Choroid plexus epithelial cell (primary cell): Measurements from ENCODE around the gene WNT16.
"Not testable (repeated sequence)": the region's sequence is repeated elsewhere in the genome, so short reads cannot be mapped to it uniquely, and the experiment has no call there.

Experiments used
- DNase-seq: peaks from one replicate; pipeline ENCODE4 v3.0.0-alpha.2; 2010; ENCODE audit warnings: low read depth
- H3K4me3 ChIP-seq: 2 replicates; pipeline ENCODE4 v1.5.1; 2011; ENCODE audit warnings: low read depth, mild to moderate bottlenecking, control low read depth, low read length, moderate library complexity
- TF ChIP-seq, protein P1 (sequence below): conservative IDR thresholded peaks from 2 replicates; pipeline ENCODE4 v1.5.1; 2011; ENCODE audit warnings: low read depth, mild to moderate bottlenecking, control low read depth, inconsistent platforms, low read length, moderate library complexity

Gene WNT16

DNA sequence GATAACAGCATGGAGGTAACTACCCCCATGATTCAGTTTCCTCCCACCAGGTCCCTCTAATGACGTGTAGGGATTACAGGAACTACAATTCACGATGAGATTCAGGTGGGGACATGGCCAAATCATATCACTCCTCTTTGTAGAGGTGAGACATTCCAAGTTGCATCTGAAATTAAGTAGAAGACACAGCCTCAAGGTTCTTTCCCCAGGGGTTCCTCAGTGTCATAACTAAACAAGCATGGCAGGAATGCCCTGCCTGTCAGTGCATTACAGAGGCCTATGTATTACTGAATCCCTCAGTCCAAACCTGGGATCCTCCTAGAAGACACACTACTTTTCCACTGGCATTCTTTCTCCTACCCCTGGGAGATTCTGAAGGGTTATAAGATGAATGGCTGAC, 42.6 kb upstream of the WNT16 start:
- no peak overlapping the region for H3K4me3 ChIP-seq
- TF ChIP-seq, protein P1, sequence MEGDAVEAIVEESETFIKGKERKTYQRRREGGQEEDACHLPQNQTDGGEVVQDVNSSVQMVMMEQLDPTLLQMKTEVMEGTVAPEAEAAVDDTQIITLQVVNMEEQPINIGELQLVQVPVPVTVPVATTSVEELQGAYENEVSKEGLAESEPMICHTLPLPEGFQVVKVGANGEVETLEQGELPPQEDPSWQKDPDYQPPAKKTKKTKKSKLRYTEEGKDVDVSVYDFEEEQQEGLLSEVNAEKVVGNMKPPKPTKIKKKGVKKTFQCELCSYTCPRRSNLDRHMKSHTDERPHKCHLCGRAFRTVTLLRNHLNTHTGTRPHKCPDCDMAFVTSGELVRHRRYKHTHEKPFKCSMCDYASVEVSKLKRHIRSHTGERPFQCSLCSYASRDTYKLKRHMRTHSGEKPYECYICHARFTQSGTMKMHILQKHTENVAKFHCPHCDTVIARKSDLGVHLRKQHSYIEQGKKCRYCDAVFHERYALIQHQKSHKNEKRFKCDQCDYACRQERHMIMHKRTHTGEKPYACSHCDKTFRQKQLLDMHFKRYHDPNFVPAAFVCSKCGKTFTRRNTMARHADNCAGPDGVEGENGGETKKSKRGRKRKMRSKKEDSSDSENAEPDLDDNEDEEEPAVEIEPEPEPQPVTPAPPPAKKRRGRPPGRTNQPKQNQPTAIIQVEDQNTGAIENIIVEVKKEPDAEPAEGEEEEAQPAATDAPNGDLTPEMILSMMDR = no peak
- no peak for DNase-seq

DNA sequence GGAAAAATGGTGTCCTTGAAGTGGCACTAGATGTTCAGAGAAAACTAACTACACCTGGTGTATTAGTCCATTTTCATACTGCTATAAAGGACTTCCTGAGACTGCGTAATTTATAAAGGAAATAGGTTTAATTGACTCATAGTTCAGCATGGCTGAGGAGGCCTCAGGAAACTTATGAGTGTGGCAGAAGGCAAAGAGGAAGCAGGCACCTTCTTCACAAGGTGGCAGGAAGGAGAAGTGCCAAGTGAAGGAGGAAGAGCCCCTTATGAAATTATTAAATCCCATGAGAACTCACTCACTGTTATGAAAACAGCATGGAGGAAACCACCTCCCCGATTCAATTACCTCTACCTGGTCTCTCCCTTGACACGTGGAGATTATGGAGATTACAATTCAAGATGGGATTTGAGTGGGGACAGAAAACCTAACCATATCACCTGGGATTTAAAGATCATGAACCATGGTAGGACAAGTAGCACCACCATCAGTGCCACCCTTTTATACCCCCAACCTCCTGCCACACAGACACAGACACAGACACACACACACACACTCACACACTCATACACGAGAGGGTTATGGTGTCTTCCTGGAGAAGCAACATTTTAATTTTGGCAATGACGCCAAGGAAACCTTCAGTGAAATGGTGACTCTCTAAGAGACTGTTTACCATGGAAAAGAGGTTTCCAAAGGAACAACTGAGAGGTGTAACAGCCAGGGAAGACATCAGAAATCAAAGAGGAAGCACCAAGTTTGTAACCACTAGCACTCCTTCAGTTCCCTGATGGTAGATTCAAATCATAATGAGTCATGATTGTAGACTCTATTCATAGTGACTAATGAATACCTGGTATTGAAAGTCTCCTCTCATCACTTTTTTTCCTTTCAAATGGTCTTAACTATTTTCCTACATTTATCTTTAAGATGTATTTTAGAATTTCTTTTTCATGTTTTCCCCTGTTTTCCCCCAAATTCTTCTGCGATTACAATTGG, 41.8 kb upstream of the WNT16 start:
- peak; percentile 37 for DNase-seq
- TF ChIP-seq, protein P1 = no peak
- H3K4me3 ChIP-seq = no peak overlapping the region

DNA sequence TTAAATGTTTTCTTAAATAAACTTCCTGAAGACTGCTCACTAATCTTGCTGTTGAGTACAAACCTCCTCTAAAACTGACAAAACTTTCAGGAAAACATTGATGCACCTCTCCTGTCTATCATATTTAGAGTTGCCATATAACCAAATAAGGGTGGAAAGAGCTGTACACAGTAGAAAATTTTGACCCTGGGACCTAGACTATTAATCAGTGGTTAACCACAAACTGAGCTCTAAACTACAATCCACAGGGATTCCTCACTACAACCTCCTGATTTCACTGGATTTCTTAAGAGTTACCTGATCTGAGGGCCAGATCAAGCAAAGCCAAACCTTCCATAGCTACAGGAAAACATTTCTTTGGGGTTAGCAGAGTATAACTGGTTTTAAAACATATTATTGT, 39.9 kb upstream of the WNT16 start:
- TF ChIP-seq, protein P1 = no peak
- peak; percentile 94 for DNase-seq
- no peak overlapping the region for H3K4me3 ChIP-seq

DNA sequence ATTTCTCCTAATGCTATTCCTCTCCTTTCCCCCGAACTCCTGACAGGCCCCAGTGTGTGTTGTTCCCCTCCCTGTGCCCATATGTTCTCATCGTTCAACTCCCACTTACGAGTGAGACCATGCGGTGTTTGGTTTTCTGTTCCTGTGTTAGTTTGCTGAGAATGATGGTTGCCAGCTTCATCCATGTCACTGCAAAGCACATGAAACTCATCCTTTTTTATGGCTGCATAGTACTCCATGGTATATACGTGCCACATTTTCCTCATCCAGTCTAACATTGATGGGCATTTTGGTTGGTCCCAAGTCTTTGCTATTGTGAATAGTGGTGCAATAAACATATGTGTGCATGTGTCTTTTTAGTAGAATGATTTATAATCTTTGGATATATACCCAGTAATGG, 38.9 kb upstream of the WNT16 start:
- not testable (repeated sequence) for H3K4me3 ChIP-seq, DNase-seq

DNA sequence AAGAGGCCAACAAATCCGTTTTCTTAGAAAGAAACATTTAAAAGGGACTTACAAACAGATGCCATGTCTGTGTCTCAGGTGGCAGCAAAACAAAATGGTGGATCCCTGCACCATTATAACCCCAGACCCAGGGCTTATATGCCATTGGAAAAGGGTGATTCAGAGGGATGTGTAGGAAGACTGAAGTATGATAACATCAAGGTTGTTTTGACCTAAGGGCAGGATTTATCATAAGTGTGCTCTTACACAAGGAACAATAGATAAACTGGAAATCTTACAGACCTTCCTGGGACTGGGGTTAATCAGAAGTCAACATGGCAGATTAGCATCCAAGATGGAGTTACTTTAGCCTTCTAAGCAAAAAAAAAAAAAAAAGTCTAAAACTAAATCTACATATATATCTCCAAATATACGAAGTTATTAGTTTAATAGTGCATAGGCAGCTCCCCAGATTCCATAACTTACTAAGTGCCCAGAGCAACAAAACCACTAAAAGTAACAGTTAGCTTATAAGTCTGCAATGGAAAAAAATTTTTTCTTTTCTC, 34.3 kb upstream of the WNT16 start:
- H3K4me3 ChIP-seq = no peak overlapping the region
- TF ChIP-seq, protein P1 = no peak
- DNase-seq = no peak

DNA sequence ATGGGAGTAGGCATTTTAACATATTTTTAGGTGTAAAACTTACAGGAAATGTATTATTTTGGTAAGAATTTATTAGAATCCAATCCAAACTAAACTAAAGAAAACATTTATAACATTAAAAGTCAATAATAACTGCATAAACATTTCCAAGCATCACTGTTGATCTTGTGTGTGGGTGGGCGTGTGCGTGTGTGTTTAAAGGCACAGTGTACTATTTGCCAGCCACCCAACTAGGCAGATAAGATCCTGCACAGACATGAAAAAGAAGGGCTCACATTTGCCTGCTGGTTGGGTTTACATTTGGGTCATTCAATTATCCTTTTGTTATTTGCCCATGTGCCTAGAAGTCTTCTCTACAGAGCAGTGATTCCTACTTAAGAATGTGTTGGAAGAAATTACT, 31.0 kb upstream of the WNT16 start:
- no peak for DNase-seq

DNA sequence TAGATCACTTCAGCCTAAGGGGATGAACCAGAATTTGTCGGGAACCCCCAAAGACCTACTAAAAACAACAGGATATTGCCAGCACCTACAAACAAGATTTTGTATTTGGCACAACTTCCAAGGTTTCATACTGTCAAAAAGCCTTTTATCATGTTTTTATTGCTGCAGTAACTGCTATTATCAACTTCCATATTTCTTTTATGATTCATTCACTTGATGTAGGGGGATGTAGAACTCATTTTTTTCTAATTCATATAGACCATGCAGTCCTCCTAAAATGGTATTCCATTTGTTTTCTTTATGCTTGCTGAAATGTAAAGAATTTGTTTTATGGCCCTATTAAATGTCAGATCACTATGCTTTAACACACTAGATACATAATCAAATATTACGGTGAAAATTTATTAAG, 30.0 kb upstream of the WNT16 start:
- TF ChIP-seq, protein P1 = no peak
- DNase-seq = no peak
- no peak overlapping the region for H3K4me3 ChIP-seq

More for the DNA sequence above, 31.0 kb upstream of the WNT16 start:
- H3K4me3 ChIP-seq = no peak overlapping the region
- TF ChIP-seq, protein P1 = no peak
